NCI-H526 (cell line): ENCODE data around the gene SLBP.
A peak's percentile ranks its signal among the peaks of the same experiment; 100 is the strongest.
"Not testable (repeated sequence)": the region's sequence is repeated elsewhere in the genome, so short reads cannot be mapped to it uniquely, and the experiment has no call there.

Source experiments
- DNase-seq, 2 experiments: peaks; one replicate each; lab custom pipeline; 2025; lab: John Stamatoyannopoulos, UW

SLBP gene

GRCh38 chr4:1711571-1712215 is 426 bp downstream of the SLBP start:
- peak in 1 of 2 experiments; percentile 54 for DNase-seq

- DNase-seq: no peak
Observed at GRCh38 chr4:1711055-1711570, 1.0 kb downstream of the SLBP start.

GRCh38 chr4:1708581-1708980 is 3.5 kb downstream of the SLBP start:
- no peak for DNase-seq

GRCh38 chr4:1706358-1706757 is 5.8 kb downstream of the SLBP start:
- no peak for DNase-seq

GRCh38 chr4:1705732-1706131 is 6.4 kb downstream of the SLBP start:
- no peak for DNase-seq

- DNase-seq: no peak
Observed at GRCh38 chr4:1703867-1704266, 8.3 kb downstream of the SLBP start.

GRCh38 chr4:1701671-1702070 is 10.4 kb downstream of the SLBP start:
- DNase-seq: not testable (repeated sequence)

- DNase-seq: no peak
Observed at GRCh38 chr4:1695913-1696312, 16.2 kb downstream of the SLBP start.

- DNase-seq: peak; percentile 62 to 87
Observed at GRCh38 chr4:1693131-1693896, 18.8 kb downstream of the SLBP start.

GRCh38 chr4:1691737-1692373 is 20.3 kb downstream of the SLBP start:
- DNase-seq: no peak

- no peak for DNase-seq
Observed at GRCh38 chr4:1690698-1691097, 21.4 kb downstream of the SLBP start.

GRCh38 chr4:1686440-1687036 is 25.6 kb downstream of the SLBP start:
- no peak for DNase-seq

GRCh38 chr4:1685235-1686150 is 26.6 kb downstream of the SLBP start:
- DNase-seq: no peak

GRCh38 chr4:1684506-1685234 is 27.4 kb downstream of the SLBP start:
- no peak for DNase-seq

GRCh38 chr4:1683736-1684505 is 28.2 kb downstream of the SLBP start, which contains the start of gene FAM53A:
Gene FAM53A (minus strand): TSS chr4:1684313. CDS start chr4:1668741, 15,572 bp downstream.
- peak; percentile 39 to 94 for DNase-seq

- no peak for DNase-seq
Observed at GRCh38 chr4:1683261-1683735, 28.8 kb downstream of the SLBP start.

- DNase-seq: no peak
Observed at GRCh38 chr4:1682860-1683259, 29.3 kb downstream of the SLBP start.

GRCh38 chr4:1678244-1678643 is 33.9 kb downstream of the SLBP start:
- no peak for DNase-seq
